ENCODE results near the gene KCNK3.
A peak's percentile ranks its signal among the peaks of the same experiment; 100 is the strongest.

Gene KCNK3

GRCh38 chr2:26715528-26716270, 23.2 kb downstream of the KCNK3 start:
- no peak for DNase-seq

- DNase-seq = no peak
Observed at GRCh38 chr2:26716340-26716739, 23.8 kb downstream of the KCNK3 start.

- DNase-seq = no peak
Observed at GRCh38 chr2:26716769-26717168, 24.2 kb downstream of the KCNK3 start.

GRCh38 chr2:26717362-26717761, 24.8 kb downstream of the KCNK3 start:
- no peak for DNase-seq

GRCh38 chr2:26718949-26719686, 26.6 kb downstream of the KCNK3 start:
- DNase-seq = no peak

- DNase-seq = peak; percentile 77
Observed at GRCh38 chr2:26720322-26721114, 28.0 kb downstream of the KCNK3 start.

GRCh38 chr2:26721115-26722032, 28.9 kb downstream of the KCNK3 start:
- DNase-seq = peak; percentile 68

GRCh38 chr2:26722328-26722727, 29.8 kb downstream of the KCNK3 start:
- no peak for DNase-seq

GRCh38 chr2:26722911-26723310, 30.4 kb downstream of the KCNK3 start:
- DNase-seq = no peak

- no peak for DNase-seq
Observed at GRCh38 chr2:26723475-26723874, 31.0 kb downstream of the KCNK3 start.

- no peak for DNase-seq
Observed at GRCh38 chr2:26723991-26724750, 31.6 kb downstream of the KCNK3 start.

GRCh38 chr2:26724784-26725520, 32.4 kb downstream of the KCNK3 start:
- no peak for DNase-seq

- no peak for DNase-seq
Observed at GRCh38 chr2:26725521-26725820, 32.9 kb downstream of the KCNK3 start.

- no peak for DNase-seq
Observed at GRCh38 chr2:26726228-26726627, 33.7 kb downstream of the KCNK3 start.

- DNase-seq = no peak
Observed at GRCh38 chr2:26727641-26728561, 35.4 kb downstream of the KCNK3 start.

GRCh38 chr2:26729311-26729710, 36.8 kb downstream of the KCNK3 start:
- no peak for DNase-seq

- DNase-seq = no peak
Observed at GRCh38 chr2:26730549-26731344, 38.2 kb downstream of the KCNK3 start.

GRCh38 chr2:26731714-26732113, 39.2 kb downstream of the KCNK3 start:
- DNase-seq = no peak

- DNase-seq = no peak
Observed at GRCh38 chr2:26732446-26732845, 39.9 kb downstream of the KCNK3 start.

Data from COR-L47 (cell line).